ENCODE results near the gene BAHD1. TPM values are rescaled to one million over a fixed set of nuclear protein-coding genes. Genes with fewer than 3 reads are reported as not detected.

BAHD1 gene
- total RNA-seq, 2 experiments from 2014 or later, result 20.3 to 21.5 TPM

DNA sequence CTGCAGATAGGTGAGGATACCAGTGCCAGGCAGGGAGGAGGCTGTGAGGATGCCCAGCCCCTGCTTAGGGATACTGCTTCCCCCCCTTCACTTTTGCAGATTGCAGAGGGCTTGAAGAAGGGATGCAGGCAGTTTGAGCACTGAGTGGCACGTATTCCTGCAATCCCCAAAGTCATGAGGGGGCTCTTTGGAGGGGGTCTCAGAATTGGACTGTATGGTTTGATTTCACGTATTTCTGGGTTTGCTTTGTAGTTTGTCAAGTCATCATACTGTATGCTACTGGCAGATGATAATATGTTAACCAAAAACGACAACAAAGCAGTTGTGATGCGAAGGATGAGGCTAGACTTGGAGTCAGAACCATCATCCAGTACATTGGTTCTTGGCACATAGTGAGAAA is 58.1 kb downstream of the BAHD1 start:
- Histone ChIP-seq H3K4me1 (ENCODE audit: insufficient read depth, low read length) (peaks cover 4% of the 10 kb centered on the region), H3K36me3 (ENCODE audit: insufficient read depth, low read length) (no peaks in the 10 kb centered on the region), H3K9me3 (ENCODE audit: control insufficient read depth in 1 of 2, insufficient read depth in 1 of 2, low read length in 2 of 2) (no peaks in the 10 kb centered on the region), H3K27me3 (ENCODE audit: control insufficient read depth in 1 of 2, insufficient read depth in 2 of 2, low read length in 2 of 2) (peaks cover 6 to 8% of the 10 kb centered on the region in 2 experiments), H3K4me3 (ENCODE audit: low read length) (no peak overlapping the region), H3K27ac (ENCODE audit: low read depth in 1 of 2, low read length in 2 of 2) (no peak overlapping the region)
- ChIA-PET CTCF (no interaction called here), POLR2A (no interaction called here)
- intact Hi-C loops (cut with DNase I, micrococcal nuclease), result no loop called here
- Mint-ChIP-seq H3K4me1 (ENCODE audit: low read depth) (peaks cover 5% of the 10 kb centered on the region), H3K4me3 (no peak overlapping the region), H3K36me3 (ENCODE audit: low read depth) (no peaks in the 10 kb centered on the region), H3K27me3 (peaks cover 16% of the 10 kb centered on the region), H3K27ac (no peak overlapping the region), H3K9me3 (no peaks in the 10 kb centered on the region)
- DNase-seq (no peak), ATAC-seq (ENCODE audit: poor library complexity) (no peak)
- TF ChIP-seq CTCF (IDR thresholded peaks at IDR 0.05), result no peak

GRCh38 chr15:40499931-40500330 is 59.2 kb downstream of the BAHD1 start:
- H3K27ac Mint-ChIP-seq, result no peak overlapping the region
- H3K4me3 Mint-ChIP-seq, result no peak overlapping the region
- no peaks in the 10 kb centered on the region for H3K36me3 Mint-ChIP-seq (ENCODE audit: low read depth)
- peaks cover 23% of the 10 kb centered on the region for H3K27me3 Mint-ChIP-seq
- no peaks in the 10 kb centered on the region for H3K9me3 ChIP-seq (ENCODE audit: control insufficient read depth in 1 of 2, insufficient read depth in 1 of 2, low read length in 2 of 2)
- H3K36me3 ChIP-seq (ENCODE audit: insufficient read depth, low read length), result no peaks in the 10 kb centered on the region
- DNase-seq (no peak), ATAC-seq (ENCODE audit: poor library complexity) (no peak)
- ChIA-PET POLR2A (no interaction called here), CTCF (no interaction called here)
- H3K27ac ChIP-seq (ENCODE audit: low read depth in 1 of 2, low read length in 2 of 2), result no peak overlapping the region
- H3K9me3 Mint-ChIP-seq, result no peaks in the 10 kb centered on the region
- TF ChIP-seq CTCF (IDR thresholded peaks at IDR 0.05), result no peak
- no peak overlapping the region for H3K4me3 ChIP-seq (ENCODE audit: low read length)
- intact Hi-C loops (cut with DNase I, micrococcal nuclease), result no loop called here
- H3K4me1 Mint-ChIP-seq (ENCODE audit: low read depth), result no peaks in the 10 kb centered on the region
- no peaks in the 10 kb centered on the region for H3K4me1 ChIP-seq (ENCODE audit: insufficient read depth, low read length)
- H3K27me3 ChIP-seq (ENCODE audit: control insufficient read depth in 1 of 2, insufficient read depth in 2 of 2, low read length in 2 of 2), result peaks cover 6 to 10% of the 10 kb centered on the region in 2 experiments

GRCh38 chr15:40500568-40501330 is 60.0 kb downstream of the BAHD1 start:
- H3K27me3 Mint-ChIP-seq, result peaks cover 30% of the 10 kb centered on the region
- no peaks in the 10 kb centered on the region for H3K9me3 Mint-ChIP-seq
- Histone ChIP-seq H3K27ac (ENCODE audit: low read depth in 1 of 2, low read length in 2 of 2) (no peak overlapping the region), H3K4me3 (ENCODE audit: low read length) (no peak overlapping the region), H3K36me3 (ENCODE audit: insufficient read depth, low read length) (no peaks in the 10 kb centered on the region), H3K9me3 (ENCODE audit: control insufficient read depth in 1 of 2, insufficient read depth in 1 of 2, low read length in 2 of 2) (no peaks in the 10 kb centered on the region), H3K27me3 (ENCODE audit: control insufficient read depth in 1 of 2, insufficient read depth in 2 of 2, low read length in 2 of 2) (peaks cover 6 to 16% of the 10 kb centered on the region in 2 experiments), H3K4me1 (ENCODE audit: insufficient read depth, low read length) (no peaks in the 10 kb centered on the region)
- TF ChIP-seq CTCF (IDR thresholded peaks at IDR 0.05), result no peak
- ChIA-PET CTCF (no interaction called here), POLR2A (no interaction called here)
- no peak overlapping the region for H3K27ac Mint-ChIP-seq
- DNase-seq (no peak), ATAC-seq (ENCODE audit: poor library complexity) (no peak)
- H3K4me1 Mint-ChIP-seq (ENCODE audit: low read depth), result no peaks in the 10 kb centered on the region
- H3K4me3 Mint-ChIP-seq, result no peak overlapping the region
- H3K36me3 Mint-ChIP-seq (ENCODE audit: low read depth), result no peaks in the 10 kb centered on the region
- intact Hi-C loops (cut with DNase I, micrococcal nuclease), result no loop called here
